WTC11 (cell line): Measurements from ENCODE around the gene DNPH1. TPM values are rescaled to one million over a fixed set of nuclear protein-coding genes. Genes with fewer than 3 reads are reported as not detected.

Experiments used
- ATAC-seq: fragments of 200-7000 bp; cut with Tn5 transposase; 2 replicates; pipeline ENCODE4 v1.10.0; 2021; ENCODE audit warnings: mild to moderate bottlenecking, moderate library complexity
- CTCF ChIA-PET: fragments of 300-600 bp; sonication (Branson Sonifier 250); formaldehyde crosslinking; loops from one replicate; lab custom pipeline; 2021; ENCODE audit warnings: antibody characterized with exemption; lab: Charles Lee
- POLR2A ChIA-PET: fragments of 350-600 bp; sonication (Branson Sonifier 250); formaldehyde crosslinking; loops from one replicate; lab custom pipeline; 2021; ENCODE audit warnings: antibody characterized with exemption; lab: Charles Lee
- DNase-seq: peaks from one replicate; pipeline ENCODE4 v3.0.0; 2021; ENCODE audit warnings: low spot score
- H3K27ac Mint-ChIP-seq: 2 replicates; pipeline ENCODE4 v1.8.0; 2021; ENCODE audit warnings: mixed read lengths
- H3K27me3 Mint-ChIP-seq: 2 replicates; pipeline ENCODE4 v1.8.0; 2021; ENCODE audit warnings: low read depth, mild to moderate bottlenecking, moderate library complexity, mixed read lengths
- H3K36me3 Mint-ChIP-seq: 2 replicates; pipeline ENCODE4 v1.8.0; 2021; ENCODE audit warnings: mixed read lengths
- H3K4me1 Mint-ChIP-seq: 2 replicates; pipeline ENCODE4 v1.8.0; 2022; ENCODE audit warnings: mixed read lengths
- H3K4me3 Mint-ChIP-seq: 2 replicates; pipeline ENCODE4 v1.8.0; 2021; ENCODE audit warnings: mild to moderate bottlenecking, moderate library complexity, mixed read lengths
- H3K9me3 Mint-ChIP-seq: 2 replicates; pipeline ENCODE4 v1.8.0; 2021; ENCODE audit warnings: mixed read lengths
- ATF2 ChIP-seq: sonication (generic); formaldehyde crosslinking; IDR thresholded peaks from 2 replicates; pipeline ENCODE4 v1.8.1; 2022; ENCODE audit warnings: low read depth, missing genetic modification reagents, borderline replicate concordance
- ATF6 ChIP-seq: sonication (generic); formaldehyde crosslinking; IDR thresholded peaks from 2 replicates; pipeline ENCODE4 v1.8.1; 2023; ENCODE audit warnings: mild to moderate bottlenecking, missing genetic modification reagents
- FOXJ3 ChIP-seq: sonication (generic); formaldehyde crosslinking; IDR thresholded peaks from 2 replicates; pipeline ENCODE4 v1.9.0; 2021; ENCODE audit warnings: missing genetic modification reagents, mild to moderate bottlenecking, borderline replicate concordance
- MXD4 ChIP-seq: fragments of 250-450 bp; sonication (Bioruptor Pico); IDR thresholded peaks from 2 replicates; pipeline ENCODE4 v1.8.0; 2021; ENCODE audit warnings: mild to moderate bottlenecking, moderate library complexity, borderline replicate concordance
- NFE2L1 ChIP-seq: sonication (generic); formaldehyde crosslinking; IDR thresholded peaks from 2 replicates; pipeline ENCODE4 v1.8.1; 2023; ENCODE audit warnings: missing genetic modification reagents
- NR3C1 ChIP-seq: sonication (generic); formaldehyde crosslinking; conservative IDR thresholded peaks from 2 replicates; pipeline ENCODE4 v1.8.1; 2023; ENCODE audit warnings: low read depth, mild to moderate bottlenecking, missing genetic modification reagents
- TP53 ChIP-seq: sonication (generic); formaldehyde crosslinking; IDR thresholded peaks from 2 replicates; pipeline ENCODE4 v1.8.1; 2023; ENCODE audit warnings: mild to moderate bottlenecking, missing genetic modification reagents
- ZNF219 ChIP-seq: sonication (generic); formaldehyde crosslinking; IDR thresholded peaks from 2 replicates; pipeline ENCODE4 v1.8.0; 2023; ENCODE audit warnings: missing genetic modification reagents, mild to moderate bottlenecking, borderline replicate concordance
- ZNF416 ChIP-seq: fragments of 250-450 bp; sonication (Bioruptor Pico); IDR thresholded peaks from 2 replicates; pipeline ENCODE4 v1.9.0; 2021; ENCODE audit warnings: mild to moderate bottlenecking, inconsistent platforms
- ZNF425 ChIP-seq: fragments of 250-450 bp; sonication (Bioruptor Pico); conservative IDR thresholded peaks from 2 replicates; pipeline ENCODE4 v1.9.0; 2021; ENCODE audit warnings: mild to moderate bottlenecking
- ZNF512 ChIP-seq: sonication (generic); formaldehyde crosslinking; IDR thresholded peaks from 2 replicates; pipeline ENCODE4 v1.8.1; 2022; ENCODE audit warnings: missing genetic modification reagents, borderline replicate concordance
- total RNA-seq: library from RNA; stranded (reverse); gene quantifications from 3 replicates; pipeline ENCODE4 v1.2.3, GENCODE V29; 2021
- TF ChIP-seq, protein P1 (sequence below): sonication (generic); formaldehyde crosslinking; conservative IDR thresholded peaks from 2 replicates; pipeline ENCODE4 v1.8.1; 2023; ENCODE audit warnings: mild to moderate bottlenecking, low read depth, missing genetic modification reagents, moderate library complexity

Gene DNPH1
- total RNA-seq, 1 experiment from 2014 or later = 48.4 TPM

- TF ChIP-seq ATF2 = no peak
- no peak for TF ChIP-seq FOXJ3 (CRISPR knock-in tag)
- TF ChIP-seq ZNF425 (CRISPR knock-in tag) = no peak
- TF ChIP-seq ZNF416 = no peak
- TF ChIP-seq ZNF219 (CRISPR knock-in tag) = no peak
- TF ChIP-seq ZNF512 (CRISPR knock-in tag) = no peak
- no peak for TF ChIP-seq MXD4 (CRISPR knock-in tag)
- TF ChIP-seq NR3C1 = no peak
- TF ChIP-seq, all 79 proteins: peak for 0
Measured at GRCh38 chr6:43186019-43186418, 43.3 kb downstream of the DNPH1 start (continued).

DNA sequence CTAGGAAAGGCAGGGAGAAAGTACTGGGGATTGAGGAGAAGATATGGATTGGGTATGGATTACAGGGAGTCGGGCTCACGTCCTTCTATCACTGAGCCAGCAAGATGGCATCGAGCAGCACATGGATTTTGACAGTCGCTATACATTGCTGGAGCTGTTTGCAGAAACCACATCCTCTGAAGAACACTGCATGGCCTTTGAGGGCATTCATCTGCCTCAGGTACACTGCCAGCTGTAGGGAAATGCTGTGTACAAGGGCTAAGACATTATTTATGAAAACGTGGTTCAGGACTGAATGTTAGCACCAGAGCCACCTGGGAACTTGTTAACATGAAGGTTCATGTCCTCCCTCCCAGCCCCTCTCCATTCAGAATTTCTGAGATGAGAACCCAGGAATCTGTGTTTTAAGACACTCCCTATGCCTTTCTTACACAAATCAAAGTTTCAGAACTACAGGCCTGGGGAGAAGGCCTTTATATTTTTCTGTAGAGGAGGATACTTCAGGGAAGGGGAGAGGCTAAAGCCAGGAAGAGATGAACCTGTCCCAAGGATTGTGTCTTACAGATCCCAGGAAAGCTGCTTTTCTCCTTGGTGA is 43.8 kb downstream of the DNPH1 start:
- ChIA-PET CTCF (no interaction called here), POLR2A (no interaction called here)
- Mint-ChIP-seq H3K4me3 (no peak overlapping the region), H3K27me3 (no peaks in the 10 kb centered on the region; the same call in 1 of the 2 replicates), H3K4me1 (peaks cover 20% of the 10 kb centered on the region), H3K9me3 (no peaks in the 10 kb centered on the region), H3K36me3 (no peaks in the 10 kb centered on the region; the same call in 1 of the 2 replicates), H3K27ac (no peak overlapping the region)
- no peak for DNase-seq
- TF ChIP-seq NFE2L1 (CRISPR knock-in tag) = no peak
- no peak for TF ChIP-seq TP53 (CRISPR knock-in tag)
- ATAC-seq = no peak

DNA sequence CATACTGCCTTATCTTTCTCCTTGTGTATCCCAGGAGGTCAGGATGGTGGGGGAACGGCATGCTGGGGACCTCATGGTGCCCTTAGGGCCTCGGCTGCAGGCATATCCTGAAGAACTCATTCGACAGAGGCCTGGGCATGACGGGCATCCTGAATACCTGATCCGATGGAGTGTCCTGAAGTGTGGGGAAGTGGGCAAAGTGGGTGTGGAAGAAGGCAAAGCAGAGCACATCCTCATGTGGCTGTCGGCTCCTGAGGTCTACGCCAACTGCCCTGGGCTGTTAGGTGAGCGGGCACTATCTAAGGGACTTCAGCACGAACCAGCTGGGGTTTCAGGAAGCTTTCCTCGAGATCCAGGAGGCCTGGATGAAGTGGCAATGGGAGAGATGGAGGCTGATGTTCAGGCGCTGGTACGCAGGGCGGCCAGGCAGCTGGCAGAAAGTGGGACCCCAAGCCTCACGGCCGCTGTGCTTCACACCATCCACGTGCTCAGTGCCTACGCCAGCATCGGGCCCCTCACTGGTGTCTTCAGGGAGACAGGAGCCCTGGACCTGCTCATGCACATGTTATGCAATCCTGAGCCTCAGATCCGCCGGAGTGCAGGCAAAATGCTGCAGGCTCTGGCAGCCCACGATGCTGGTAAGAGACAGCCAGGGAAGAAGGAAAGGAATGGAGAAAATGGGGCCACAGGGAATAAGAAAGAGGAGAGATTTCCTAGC is 44.9 kb downstream of the DNPH1 start:
- ATAC-seq = no peak
- no peak for DNase-seq
- Mint-ChIP-seq H3K9me3 (no peaks in the 10 kb centered on the region), H3K4me1 (peaks cover 20% of the 10 kb centered on the region), H3K4me3 (no peak overlapping the region), H3K27ac (no peak overlapping the region), H3K36me3 (no peaks in the 10 kb centered on the region; the same call in 1 of the 2 replicates), H3K27me3 (no peaks in the 10 kb centered on the region; the same call in 1 of the 2 replicates)
- TF ChIP-seq ATF6 (no peak), ZNF219 (CRISPR knock-in tag) (no peak)
- TF ChIP-seq, protein P1, sequence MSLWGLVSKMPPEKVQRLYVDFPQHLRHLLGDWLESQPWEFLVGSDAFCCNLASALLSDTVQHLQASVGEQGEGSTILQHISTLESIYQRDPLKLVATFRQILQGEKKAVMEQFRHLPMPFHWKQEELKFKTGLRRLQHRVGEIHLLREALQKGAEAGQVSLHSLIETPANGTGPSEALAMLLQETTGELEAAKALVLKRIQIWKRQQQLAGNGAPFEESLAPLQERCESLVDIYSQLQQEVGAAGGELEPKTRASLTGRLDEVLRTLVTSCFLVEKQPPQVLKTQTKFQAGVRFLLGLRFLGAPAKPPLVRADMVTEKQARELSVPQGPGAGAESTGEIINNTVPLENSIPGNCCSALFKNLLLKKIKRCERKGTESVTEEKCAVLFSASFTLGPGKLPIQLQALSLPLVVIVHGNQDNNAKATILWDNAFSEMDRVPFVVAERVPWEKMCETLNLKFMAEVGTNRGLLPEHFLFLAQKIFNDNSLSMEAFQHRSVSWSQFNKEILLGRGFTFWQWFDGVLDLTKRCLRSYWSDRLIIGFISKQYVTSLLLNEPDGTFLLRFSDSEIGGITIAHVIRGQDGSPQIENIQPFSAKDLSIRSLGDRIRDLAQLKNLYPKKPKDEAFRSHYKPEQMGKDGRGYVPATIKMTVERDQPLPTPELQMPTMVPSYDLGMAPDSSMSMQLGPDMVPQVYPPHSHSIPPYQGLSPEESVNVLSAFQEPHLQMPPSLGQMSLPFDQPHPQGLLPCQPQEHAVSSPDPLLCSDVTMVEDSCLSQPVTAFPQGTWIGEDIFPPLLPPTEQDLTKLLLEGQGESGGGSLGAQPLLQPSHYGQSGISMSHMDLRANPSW = no peak
- ChIA-PET CTCF (no interaction called here), POLR2A (no interaction called here)
